SKM-1 (cell line): ENCODE data around the gene SPATA4.

ENCODE experiments used
- DNase-seq: peaks from one replicate; lab custom pipeline; 2025; ENCODE audit not compliant: unreplicated experiment; lab: John Stamatoyannopoulos, UW

Gene SPATA4

GRCh38 chr4:176191974-176192373, 3.4 kb downstream of the SPATA4 start:
- DNase-seq: no peak

- no peak for DNase-seq
These were observed 5.2 kb downstream of the SPATA4 start for GRCh38 chr4:176189891-176190795.

GRCh38 chr4:176188654-176189053, 6.7 kb downstream of the SPATA4 start:
- DNase-seq: peak; percentile 24

- no peak for DNase-seq
These were observed 7.8 kb downstream of the SPATA4 start for GRCh38 chr4:176187624-176188023.

GRCh38 chr4:176186671-176187395, 8.6 kb downstream of the SPATA4 start:
- no peak for DNase-seq

GRCh38 chr4:176186067-176186466, 9.3 kb downstream of the SPATA4 start:
- no peak for DNase-seq

GRCh38 chr4:176185051-176185450, 10.3 kb downstream of the SPATA4 start:
- DNase-seq: no peak

GRCh38 chr4:176163041-176163440, 32.3 kb downstream of the SPATA4 start:
- DNase-seq: no peak

- DNase-seq: no peak
These were observed 38.7 kb downstream of the SPATA4 start for GRCh38 chr4:176156656-176157055.

GRCh38 chr4:176153124-176153523, 42.3 kb downstream of the SPATA4 start:
- no peak for DNase-seq

GRCh38 chr4:176150704-176151103, 44.7 kb downstream of the SPATA4 start:
- no peak for DNase-seq

- no peak for DNase-seq
These were observed 45.1 kb downstream of the SPATA4 start for GRCh38 chr4:176150356-176150682.

- no peak for DNase-seq
These were observed 45.6 kb downstream of the SPATA4 start for GRCh38 chr4:176149680-176150355.

GRCh38 chr4:176142253-176142652, 53.1 kb downstream of the SPATA4 start:
- no peak for DNase-seq

- no peak for DNase-seq
These were observed 55.9 kb downstream of the SPATA4 start for GRCh38 chr4:176139518-176139917.

- no peak for DNase-seq
These were observed 57.8 kb downstream of the SPATA4 start for GRCh38 chr4:176137631-176138030.

- no peak for DNase-seq
These were observed 60.7 kb downstream of the SPATA4 start for GRCh38 chr4:176134670-176135069.
